Upper lobe of left lung (tissue), 6 donors: ENCODE measurements around the gene RIMBP2. TPM values are rescaled to one million over a fixed set of nuclear protein-coding genes. Genes with fewer than 3 reads are reported as not detected.

Source experiments
- ATAC-seq, 2 donors: fragments of 200-7000 bp; cut with Tn5 transposase; one replicate each; pipeline ENCODE4 v1.9.1; 2022; ENCODE audit warnings: mild to moderate bottlenecking in 2 of 2, moderate library complexity in 2 of 2; ENCODE audit not compliant: low FRiP score in 2 of 2
- DNase-seq, 2 donors: peaks; one replicate each; pipeline ENCODE4 v3.0.0-alpha.2; 2019 to 2020
- H3K27ac ChIP-seq, 4 donors: fragments of 200-600 bp; sonication (generic); one replicate each; pipeline ENCODE4 v1.5.1; 2016 to 2019
- H3K27me3 ChIP-seq, 4 donors: fragments of 200-600 bp; sonication (generic); one replicate each; pipeline ENCODE4 v1.5.1; 2017 to 2019
- H3K36me3 ChIP-seq, 4 donors: fragments of 200-600 bp; sonication (generic); one replicate each; pipeline ENCODE4 v1.5.1; 2016 to 2019
- H3K4me1 ChIP-seq, 4 donors: fragments of 200-600 bp; sonication (generic); one replicate each; pipeline ENCODE4 v1.5.1; 2018 to 2019
- H3K4me3 ChIP-seq, 4 donors: fragments of 200-600 bp; sonication (generic); one replicate each; pipeline ENCODE4 v1.5.1; 2017 to 2019; ENCODE audit warnings: mild to moderate bottlenecking in 2 of 4, moderate library complexity in 1 of 4
- H3K9me3 ChIP-seq, 4 donors: fragments of 200-600 bp; sonication (generic); one replicate each; pipeline ENCODE4 v1.5.1; 2018 to 2019
- EP300 ChIP-seq, 4 donors: sonication (generic); formaldehyde crosslinking; IDR thresholded peaks; one replicate each; pipeline ENCODE4 v1.5.1; 2017; ENCODE audit warnings: antibody characterized with exemption in 4 of 4, control low read depth in 2 of 4
- POLR2A ChIP-seq, 4 donors: fragments of 450-650 bp; IDR thresholded peaks; one replicate each; pipeline ENCODE4 v1.5.1; 2016 to 2017; ENCODE audit warnings: antibody characterized with exemption in 4 of 4, mild to moderate bottlenecking in 2 of 4
- POLR2AphosphoS5 ChIP-seq, 2 donors: sonication (generic); formaldehyde crosslinking; IDR thresholded peaks; one replicate each; pipeline ENCODE4 v1.5.1; 2017; ENCODE audit warnings: antibody characterized with exemption in 2 of 2
- WGBS, 2 donors: methylation state at CpG; one replicate each; pipeline ENCODE4 v1.1.5; 2017 to 2018; 5-methylcytosine and 5-hydroxymethylcytosine counted together
- total RNA-seq, 6 donors: library from RNA; depleted of rRNA in 4 of 6; stranded (reverse); fragments of >200 nt in 4 of 6; gene quantifications; one replicate each; pipeline versions ENCODE4 v1.1.0 to v1.2.1, GENCODE V29; 2016 to 2021
- TF ChIP-seq, protein P1 (sequence below), 6 experiments: fragments of 450-650 bp in 4 of 6; fragments of 200-600 bp in 2 of 6; sonication (generic) in 2 of 6; IDR thresholded peaks; one replicate each; pipeline ENCODE4 v1.5.1; 2016 to 2019; ENCODE audit warnings: antibody characterized with exemption in 6 of 6
- donor health status: DM: no; HTN: no; CAD: no; lungs with moderate emphysema.
- donor health status: DM: no; HTN: yes; CAD: no; lungs with severe emphysema.

Gene RIMBP2
- total RNA-seq, 6 donors from 2014 or later, result 0.23 to 3.9 (median 0.44) TPM; not detected in 1

DNA sequence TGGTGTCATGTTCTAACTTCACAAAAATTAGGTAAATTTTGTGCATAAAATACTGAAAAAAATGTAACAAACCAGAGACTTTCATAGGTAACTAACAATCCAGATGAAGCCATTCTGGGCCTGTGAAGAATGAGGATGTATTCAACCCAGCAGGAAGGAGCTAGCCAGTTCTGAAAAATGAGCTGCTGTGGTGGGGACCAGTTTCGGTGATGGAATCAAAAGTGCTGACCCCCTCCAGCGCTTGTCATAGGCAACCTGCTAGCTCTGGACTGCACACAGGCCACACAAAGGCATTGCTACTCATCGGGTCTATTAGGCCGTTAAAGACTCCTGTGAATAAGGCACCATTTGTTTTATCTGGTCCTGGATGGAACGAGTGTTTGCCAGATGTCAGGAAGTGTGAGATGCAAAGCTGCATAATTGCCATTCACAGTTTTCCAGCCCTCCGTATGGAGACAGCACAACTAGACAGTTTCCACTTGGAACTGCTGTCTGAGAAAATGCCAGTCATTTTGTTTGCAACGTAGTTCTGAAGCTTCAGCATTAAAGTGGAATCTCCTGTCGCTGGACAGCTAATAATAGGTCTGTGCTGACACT is 3.3 kb upstream of the RIMBP2 start:
- Histone ChIP-seq H3K4me1 (peaks cover 3 to 19% (median 14%) of the 10 kb centered on the region in 4 donors), H3K9me3 (peaks cover 0 to 23% (median 11%) of the 10 kb centered on the region in 4 donors), H3K27ac (no peak overlapping the region), H3K4me3 (no peak overlapping the region), H3K36me3 (no peaks in the 10 kb centered on the region), H3K27me3 (peaks cover 0 to 19% (median 9%) of the 10 kb centered on the region in 4 donors)
- TF ChIP-seq POLR2A (IDR thresholded peaks at IDR 0.05) (no peak), EP300 (IDR thresholded peaks at IDR 0.05) (no peak), POLR2AphosphoS5 (IDR thresholded peaks at IDR 0.05) (no peak)
- TF ChIP-seq, protein P1, sequence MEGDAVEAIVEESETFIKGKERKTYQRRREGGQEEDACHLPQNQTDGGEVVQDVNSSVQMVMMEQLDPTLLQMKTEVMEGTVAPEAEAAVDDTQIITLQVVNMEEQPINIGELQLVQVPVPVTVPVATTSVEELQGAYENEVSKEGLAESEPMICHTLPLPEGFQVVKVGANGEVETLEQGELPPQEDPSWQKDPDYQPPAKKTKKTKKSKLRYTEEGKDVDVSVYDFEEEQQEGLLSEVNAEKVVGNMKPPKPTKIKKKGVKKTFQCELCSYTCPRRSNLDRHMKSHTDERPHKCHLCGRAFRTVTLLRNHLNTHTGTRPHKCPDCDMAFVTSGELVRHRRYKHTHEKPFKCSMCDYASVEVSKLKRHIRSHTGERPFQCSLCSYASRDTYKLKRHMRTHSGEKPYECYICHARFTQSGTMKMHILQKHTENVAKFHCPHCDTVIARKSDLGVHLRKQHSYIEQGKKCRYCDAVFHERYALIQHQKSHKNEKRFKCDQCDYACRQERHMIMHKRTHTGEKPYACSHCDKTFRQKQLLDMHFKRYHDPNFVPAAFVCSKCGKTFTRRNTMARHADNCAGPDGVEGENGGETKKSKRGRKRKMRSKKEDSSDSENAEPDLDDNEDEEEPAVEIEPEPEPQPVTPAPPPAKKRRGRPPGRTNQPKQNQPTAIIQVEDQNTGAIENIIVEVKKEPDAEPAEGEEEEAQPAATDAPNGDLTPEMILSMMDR (IDR thresholded peaks at IDR 0.05), result no peak
- WGBS, 2 donors, result 28 to 36% methylated on average over 5 to 8 of the region's 8 CpGs
- DNase-seq, result no peak
- ATAC-seq, result no peak

GRCh38 chr12:130717752-130718151 is 1.7 kb upstream of the RIMBP2 start:
- TF ChIP-seq POLR2A (IDR thresholded peaks at IDR 0.05) (no peak), EP300 (IDR thresholded peaks at IDR 0.05) (no peak), POLR2AphosphoS5 (IDR thresholded peaks at IDR 0.05) (no peak)
- TF ChIP-seq, protein P1 (IDR thresholded peaks at IDR 0.05), result no peak
- no peaks in the 10 kb centered on the region for H3K36me3 ChIP-seq
- peaks cover 0 to 25% (median 11%) of the 10 kb centered on the region in 4 donors for H3K27me3 ChIP-seq
- peaks cover 6 to 25% (median 17%) of the 10 kb centered on the region in 4 donors for H3K4me1 ChIP-seq
- no peak overlapping the region for H3K4me3 ChIP-seq
- DNase-seq (no peak), ATAC-seq (no peak)
- WGBS, 2 donors, result 93 to 98% methylated on average over 5 of the region's 5 CpGs
- peaks cover 0 to 13% (median 8%) of the 10 kb centered on the region in 4 donors for H3K9me3 ChIP-seq
- no peak overlapping the region for H3K27ac ChIP-seq

GRCh38 chr12:130716969-130717366 is 869 bp upstream of the RIMBP2 start:
- TF ChIP-seq POLR2A (IDR thresholded peaks at IDR 0.05) (no peak), EP300 (IDR thresholded peaks at IDR 0.05) (no peak), POLR2AphosphoS5 (IDR thresholded peaks at IDR 0.05) (no peak)
- TF ChIP-seq, protein P1 (IDR thresholded peaks at IDR 0.05), result no peak
- no peak for DNase-seq

GRCh38 chr12:130715150-130715997 is 725 bp downstream of the RIMBP2 start:
- Histone ChIP-seq H3K36me3 (no peaks in the 10 kb centered on the region), H3K27me3 (peaks cover 0 to 25% (median 11%) of the 10 kb centered on the region in 4 donors), H3K4me3 (peak overlapping the region in 2 of 4 donors; percentile 15 to 29), H3K9me3 (peaks cover 0 to 5% (median 5%) of the 10 kb centered on the region in 4 donors), H3K27ac (no peak overlapping the region), H3K4me1 (peaks cover 6 to 25% (median 17%) of the 10 kb centered on the region in 4 donors)
- WGBS, 2 donors, result 1 to 2% methylated on average over 17 to 26 of the region's 42 CpGs
- DNase-seq, result peak in 1 of 2 donors; percentile 82
- TF ChIP-seq POLR2A (IDR thresholded peaks at IDR 0.05) (no peak), POLR2AphosphoS5 (IDR thresholded peaks at IDR 0.05) (no peak), EP300 (IDR thresholded peaks at IDR 0.05) (no peak)
- TF ChIP-seq, protein P1 (IDR thresholded peaks at IDR 0.05), result no peak
- ATAC-seq, result peak; percentile 4 to 25

More at GRCh38 chr12:130716969-130717366, 869 bp upstream of the RIMBP2 start:
- no peak for ATAC-seq
- H3K9me3 ChIP-seq, result peaks cover 0 to 7% (median 5%) of the 10 kb centered on the region in 4 donors
- H3K36me3 ChIP-seq, result no peaks in the 10 kb centered on the region
- WGBS, 2 donors, result 16 to 20% methylated on average over 10 to 11 of the region's 11 CpGs
- H3K27me3 ChIP-seq, result peaks cover 0 to 25% (median 11%) of the 10 kb centered on the region in 4 donors
- H3K27ac ChIP-seq, result no peak overlapping the region
- peaks cover 6 to 25% (median 17%) of the 10 kb centered on the region in 4 donors for H3K4me1 ChIP-seq
- no peak overlapping the region for H3K4me3 ChIP-seq
